Right atrium auricular region (tissue), 2 donors: ENCODE data around the gene GUCY1A1. TPM values are rescaled to one million over a fixed set of nuclear protein-coding genes. Genes with fewer than 3 reads are reported as not detected.

ENCODE experiments used
- DNase-seq: peaks from one replicate; pipeline ENCODE4 v3.0.0-alpha.2; 2019; ENCODE audit warnings: low spot score
- H3K27ac ChIP-seq, 2 donors: fragments of 200-600 bp; sonication (generic); 1 replicate in 1 of 2; 2 replicates in 1 of 2; pipeline ENCODE4 v1.5.1; 2016 to 2019
- H3K27me3 ChIP-seq, 2 donors: fragments of 200-600 bp; sonication (generic); one replicate each; pipeline versions ENCODE4 v1.5.1 to v1.6.0; 2017 to 2019
- H3K36me3 ChIP-seq: fragments of 200-600 bp; sonication (generic); one replicate; pipeline ENCODE4 v1.5.1; 2016
- H3K4me1 ChIP-seq, 2 donors: fragments of 200-600 bp; sonication (generic); one replicate each; pipeline versions ENCODE4 v1.5.1 to v1.6.0; 2017 to 2019
- H3K4me3 ChIP-seq, 2 donors: fragments of 200-600 bp; sonication (generic); 1 replicate in 1 of 2; 2 replicates in 1 of 2; pipeline ENCODE4 v1.5.1; 2017 to 2019; ENCODE audit warnings: mild to moderate bottlenecking in 1 of 2, moderate library complexity in 1 of 2
- H3K9me3 ChIP-seq, 2 donors: fragments of 200-600 bp; sonication (generic); one replicate each; pipeline ENCODE4 v1.5.1; 2019
- total RNA-seq, 2 donors: library from RNA; depleted of rRNA; stranded (reverse); fragments of >200 nt; gene quantifications; one replicate each; pipeline ENCODE4 v1.1.0, GENCODE V29; 2016
- TF ChIP-seq, protein P1 (sequence below), 2 donors: fragments of 200-600 bp; sonication (generic); IDR thresholded peaks; one replicate each; pipeline ENCODE4 v1.5.1; 2019; ENCODE audit warnings: antibody characterized with exemption in 2 of 2

GUCY1A1 gene
- total RNA-seq, 2 donors from 2014 or later, result 35.5 to 52.5 TPM

DNA sequence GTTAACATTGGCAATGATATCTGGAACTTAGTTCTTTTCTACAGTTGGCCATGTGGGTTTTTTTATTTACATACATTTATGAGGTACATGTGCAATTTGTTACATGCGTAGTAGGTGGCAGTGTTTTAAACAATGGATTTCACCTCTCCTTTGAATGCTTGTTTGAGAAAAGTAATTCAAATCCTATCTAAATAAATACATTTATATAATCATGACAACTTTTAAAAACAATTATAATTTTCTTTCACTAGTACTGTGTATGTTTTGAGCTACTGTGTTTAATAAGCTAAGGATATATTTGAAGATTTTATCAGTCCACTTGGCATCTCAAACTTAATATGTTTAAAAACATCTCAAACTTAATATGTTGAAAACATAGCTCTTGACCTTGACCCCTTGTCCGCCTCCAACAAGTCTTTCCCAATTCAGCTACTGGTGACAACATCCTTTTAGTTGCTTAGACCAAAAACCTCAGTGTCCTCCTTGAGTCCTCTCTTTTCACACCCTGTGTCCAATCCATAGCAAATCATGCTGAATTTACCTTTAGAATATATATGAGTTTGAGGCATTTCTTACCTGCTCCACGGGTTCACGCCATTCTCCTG, 106.7 kb downstream of the GUCY1A1 start:
- no peak for DNase-seq
- Histone ChIP-seq H3K27ac (no peak overlapping the region), H3K36me3 (no peaks in the 10 kb centered on the region), H3K4me1 (peaks cover 0 to 4% of the 10 kb centered on the region in 2 donors), H3K27me3 (no peaks in the 10 kb centered on the region), H3K9me3 (no peaks in the 10 kb centered on the region), H3K4me3 (no peak overlapping the region)
- TF ChIP-seq, protein P1, sequence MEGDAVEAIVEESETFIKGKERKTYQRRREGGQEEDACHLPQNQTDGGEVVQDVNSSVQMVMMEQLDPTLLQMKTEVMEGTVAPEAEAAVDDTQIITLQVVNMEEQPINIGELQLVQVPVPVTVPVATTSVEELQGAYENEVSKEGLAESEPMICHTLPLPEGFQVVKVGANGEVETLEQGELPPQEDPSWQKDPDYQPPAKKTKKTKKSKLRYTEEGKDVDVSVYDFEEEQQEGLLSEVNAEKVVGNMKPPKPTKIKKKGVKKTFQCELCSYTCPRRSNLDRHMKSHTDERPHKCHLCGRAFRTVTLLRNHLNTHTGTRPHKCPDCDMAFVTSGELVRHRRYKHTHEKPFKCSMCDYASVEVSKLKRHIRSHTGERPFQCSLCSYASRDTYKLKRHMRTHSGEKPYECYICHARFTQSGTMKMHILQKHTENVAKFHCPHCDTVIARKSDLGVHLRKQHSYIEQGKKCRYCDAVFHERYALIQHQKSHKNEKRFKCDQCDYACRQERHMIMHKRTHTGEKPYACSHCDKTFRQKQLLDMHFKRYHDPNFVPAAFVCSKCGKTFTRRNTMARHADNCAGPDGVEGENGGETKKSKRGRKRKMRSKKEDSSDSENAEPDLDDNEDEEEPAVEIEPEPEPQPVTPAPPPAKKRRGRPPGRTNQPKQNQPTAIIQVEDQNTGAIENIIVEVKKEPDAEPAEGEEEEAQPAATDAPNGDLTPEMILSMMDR (IDR thresholded peaks at IDR 0.05), result no peak

GRCh38 chr4:155774033-155774432, 107.4 kb downstream of the GUCY1A1 start:
- Histone ChIP-seq H3K27ac (no peak overlapping the region), H3K9me3 (no peaks in the 10 kb centered on the region), H3K27me3 (no peaks in the 10 kb centered on the region), H3K4me1 (peaks cover 0 to 8% of the 10 kb centered on the region in 2 donors), H3K4me3 (no peak overlapping the region), H3K36me3 (no peaks in the 10 kb centered on the region)
- TF ChIP-seq, protein P1 (IDR thresholded peaks at IDR 0.05), result no peak
- DNase-seq, result no peak

- peaks cover 0 to 8% of the 10 kb centered on the region in 2 donors for H3K4me1 ChIP-seq
- H3K9me3 ChIP-seq, result no peaks in the 10 kb centered on the region
- TF ChIP-seq, protein P1 (IDR thresholded peaks at IDR 0.05), result no peak
- no peak for DNase-seq
- no peaks in the 10 kb centered on the region for H3K27me3 ChIP-seq
- H3K27ac ChIP-seq, result peak overlapping the region in 1 of 2 donors; percentile 13
- H3K4me3 ChIP-seq, result no peak overlapping the region
- no peaks in the 10 kb centered on the region for H3K36me3 ChIP-seq
These were observed 111.5 kb downstream of the GUCY1A1 start for GRCh38 chr4:155777971-155778735.

DNA sequence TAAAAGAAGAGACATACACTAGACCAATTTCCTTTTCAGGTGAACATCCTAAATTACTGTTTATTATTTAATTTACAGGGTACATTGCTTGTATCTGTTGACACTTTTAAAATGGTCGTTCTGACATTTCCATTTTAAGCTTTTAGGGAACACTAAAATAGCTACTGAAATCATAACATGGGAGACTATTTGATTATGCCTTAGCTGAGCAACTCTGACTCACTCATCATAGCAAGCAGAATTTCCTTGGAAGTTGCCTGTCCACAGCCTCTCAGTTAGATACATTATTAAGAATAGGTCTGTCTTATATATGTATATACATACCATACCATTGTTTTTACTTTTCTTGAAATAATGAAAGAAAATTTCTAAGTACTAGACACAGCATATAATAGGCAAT, 114.1 kb downstream of the GUCY1A1 start:
- H3K4me1 ChIP-seq, result peaks cover 0 to 8% of the 10 kb centered on the region in 2 donors
- TF ChIP-seq, protein P1 (IDR thresholded peaks at IDR 0.05), result no peak
- H3K27ac ChIP-seq, result no peak overlapping the region
- H3K36me3 ChIP-seq, result no peaks in the 10 kb centered on the region
- no peaks in the 10 kb centered on the region for H3K27me3 ChIP-seq
- no peak overlapping the region for H3K4me3 ChIP-seq
- no peaks in the 10 kb centered on the region for H3K9me3 ChIP-seq
- no peak for DNase-seq

- no peak for DNase-seq
- Histone ChIP-seq H3K4me3 (no peak overlapping the region), H3K4me1 (peaks cover 0 to 8% of the 10 kb centered on the region in 2 donors), H3K9me3 (no peaks in the 10 kb centered on the region), H3K27ac (no peak overlapping the region), H3K27me3 (no peaks in the 10 kb centered on the region), H3K36me3 (no peaks in the 10 kb centered on the region)
- TF ChIP-seq, protein P1 (IDR thresholded peaks at IDR 0.05), result no peak
These were observed 114.7 kb downstream of the GUCY1A1 start for GRCh38 chr4:155781249-155781831.

Other genes starting within 250 kb of the GUCY1A1 start
- 10 to 100 TPM; 11.3 to 15.0 TPM for gene GUCY1B1, start 92.2 kb downstream of the GUCY1A1 start, total RNA-seq
- gene ASIC5, start 199.4 kb downstream of the GUCY1A1 start, total RNA-seq, result not detected
- gene TDO2, start 236.8 kb downstream of the GUCY1A1 start, total RNA-seq, result not detected